Erythroblast (primary cell): ENCODE data around the gene TMPRSS2.

Source experiments
- GATA1 ChIP-seq: IDR thresholded peaks from 2 replicates; pipeline ENCODE4 v1.6.1; 2011; ENCODE audit warnings: low read depth, mild to moderate bottlenecking, control low read depth, low read length, moderate library complexity
- POLR2A ChIP-seq: IDR thresholded peaks from 2 replicates; pipeline ENCODE4 v1.6.1; 2011; ENCODE audit warnings: mild to moderate bottlenecking, low read length

DNA sequence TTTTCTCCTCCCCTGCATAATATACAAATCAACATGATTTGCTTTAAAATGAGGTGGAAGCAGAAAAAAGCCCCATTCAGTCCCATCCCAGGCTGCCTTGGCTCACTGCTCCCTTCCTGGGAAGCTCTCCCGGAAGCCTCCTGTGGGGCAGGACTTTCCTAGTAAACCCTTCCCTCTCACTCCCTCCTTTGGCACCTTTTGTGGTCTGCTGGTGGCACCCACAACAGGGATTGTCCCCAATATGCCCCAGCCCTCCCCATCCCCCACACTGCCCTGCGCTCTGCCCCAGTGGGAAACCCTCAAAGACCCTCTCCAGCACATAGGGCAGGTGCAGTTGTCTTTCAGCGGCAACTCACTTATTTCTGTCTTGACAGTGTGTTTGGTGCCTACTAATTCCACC, 1.8 kb upstream of the TMPRSS2 start:
- TF ChIP-seq POLR2A (no peak), GATA1 (no peak)
